Adrenal gland (tissue), 5 donors: ENCODE measurements around the gene DCPS.

Source experiments
- CTCF ChIP-seq, 6 experiments: fragments of 450-650 bp in 4 of 6; fragments of 200-600 bp in 2 of 6; sonication (generic) in 1 of 6; IDR thresholded peaks; 1 replicate in 5 of 6; 2 replicates in 1 of 6; pipeline versions ENCODE4 v1.5.1 to v1.8.0; 2016 to 2021; ENCODE audit warnings: antibody characterized with exemption in 6 of 6, mild to moderate bottlenecking in 2 of 6, moderate library complexity in 1 of 6
- POLR2A ChIP-seq, 2 donors: fragments of 450-650 bp; IDR thresholded peaks; one replicate each; pipeline ENCODE4 v1.6.1; 2017; ENCODE audit warnings: antibody characterized with exemption in 2 of 2, mild to moderate bottlenecking in 2 of 2, moderate library complexity in 1 of 2
- donor health status: DM: no; HTN: no; CAD: no.

GRCh38 chr11:126345283-126345682 is 41.4 kb downstream of the DCPS start:
- TF ChIP-seq CTCF (IDR thresholded peaks at IDR 0.05) (no peak), POLR2A (IDR thresholded peaks at IDR 0.05) (no peak)
